GM15510 (cell line): Measurements from ENCODE around the gene GRWD1.

Source experiments
- POLR2A ChIP-seq: IDR thresholded peaks from 3 replicates; pipeline ENCODE4 v1.6.1; 2011; ENCODE audit warnings: borderline replicate concordance; ENCODE audit not compliant: insufficient read length; ENCODE audit errors: extremely low read depth

GRWD1 gene

GRCh38 chr19:48502350-48503018 is 56.7 kb downstream of the GRWD1 start:
- no peak for TF ChIP-seq POLR2A

- TF ChIP-seq POLR2A = no peak
Measured at GRCh38 chr19:48506138-48506733, 60.5 kb downstream of the GRWD1 start.
